ENCODE results near the gene FOXP1.

Gene FOXP1

DNA sequence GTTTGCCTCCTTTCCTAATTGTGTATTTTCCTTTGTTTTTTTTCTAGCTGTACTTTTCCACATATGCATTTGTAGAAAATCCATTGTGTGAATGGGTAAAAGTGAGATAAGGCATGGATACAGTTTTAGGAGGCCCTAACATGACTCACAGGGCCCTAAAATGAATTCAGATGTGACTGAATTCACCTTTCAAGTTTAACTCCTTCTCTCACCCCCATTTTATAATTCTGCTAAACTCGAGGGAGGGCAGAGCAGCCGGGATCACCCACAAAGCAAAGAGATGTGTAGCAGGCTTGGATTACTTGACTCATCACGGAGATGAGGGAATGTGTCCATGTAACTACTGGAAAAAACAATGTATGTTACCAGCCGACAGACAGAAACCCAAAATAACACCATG, 59.9 kb downstream of the FOXP1 start:
- Histone ChIP-seq H3K27ac (no peak overlapping the region), H3K27me3 (replicated peaks) (no peaks in the 10 kb centered on the region), H3K36me3 (replicated peaks) (no peaks in the 10 kb centered on the region), H3K4me3 (ENCODE audit: low read depth, low read length) (no peak overlapping the region)
- in situ Hi-C loops (cut with HindIII; ENCODE audit: low pct_ligation_motif_present, low sequenced_read_pairs): no loop called here
- no peak for DNase-seq
- TF ChIP-seq CTCF (IDR thresholded peaks at IDR 0.05; ENCODE audit: low read depth, low read length, missing control alignments): no peak

DNA sequence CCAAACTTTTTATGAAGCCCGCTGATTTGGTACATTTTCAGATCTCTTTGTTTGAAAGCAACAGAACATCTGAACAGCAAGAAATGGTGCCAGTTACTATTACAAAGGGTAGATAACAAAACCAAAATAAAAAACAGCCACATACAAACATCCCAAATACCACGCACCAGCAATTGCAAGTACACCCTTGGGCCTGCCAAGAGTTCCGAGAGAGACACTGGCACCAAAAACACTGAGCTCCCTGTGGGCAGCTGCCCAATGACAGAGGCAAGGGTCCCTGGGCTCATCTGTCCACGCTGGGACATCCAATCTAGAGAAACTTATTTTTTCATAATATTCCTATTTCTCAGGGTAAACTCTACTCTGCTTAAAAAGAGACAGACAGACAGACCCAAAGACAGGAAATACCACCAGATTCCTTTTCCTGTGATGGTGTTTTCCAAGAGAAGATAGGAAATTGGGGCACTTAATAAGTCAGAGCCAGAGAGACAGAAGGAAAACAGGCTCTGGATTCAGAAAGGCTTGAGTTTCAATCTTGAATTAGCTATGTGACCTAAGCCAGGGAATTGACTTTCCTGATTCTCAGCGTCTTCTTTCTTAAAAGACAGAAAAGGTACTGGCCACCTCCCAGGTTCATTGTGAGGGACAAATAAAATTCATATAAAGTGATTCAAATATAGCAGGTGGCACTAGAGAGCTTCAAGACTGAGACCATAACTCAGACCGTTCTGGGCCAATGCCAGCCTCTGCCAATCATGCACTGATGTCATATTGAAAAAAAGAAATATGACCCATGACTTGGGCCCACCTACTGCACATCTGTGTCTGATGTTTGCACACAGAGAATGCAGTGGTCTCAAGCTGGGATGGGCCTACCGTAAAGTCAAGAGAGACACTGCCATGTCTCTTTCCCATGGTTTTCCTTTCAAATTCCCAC, 61.3 kb downstream of the FOXP1 start:
- H3K27me3 ChIP-seq (replicated peaks): no peaks in the 10 kb centered on the region
- DNase-seq: no peak
- no peaks in the 10 kb centered on the region for H3K36me3 ChIP-seq (replicated peaks)
- H3K4me3 ChIP-seq (ENCODE audit: low read depth, low read length): no peak overlapping the region
- no peak overlapping the region for H3K27ac ChIP-seq
- TF ChIP-seq CTCF (IDR thresholded peaks at IDR 0.05; ENCODE audit: low read depth, low read length, missing control alignments): no peak
- in situ Hi-C loops (cut with HindIII; ENCODE audit: low pct_ligation_motif_present, low sequenced_read_pairs): no loop called here

GRCh38 chr3:71521021-71521352, 62.5 kb downstream of the FOXP1 start:
- H3K4me3 ChIP-seq (ENCODE audit: low read depth, low read length): no peak overlapping the region
- H3K27me3 ChIP-seq (replicated peaks): no peaks in the 10 kb centered on the region
- in situ Hi-C loops (cut with HindIII; ENCODE audit: low pct_ligation_motif_present, low sequenced_read_pairs): no loop called here
- no peak for DNase-seq
- no peak for TF ChIP-seq CTCF (IDR thresholded peaks at IDR 0.05; ENCODE audit: low read depth, low read length, missing control alignments)
- H3K36me3 ChIP-seq (replicated peaks): no peaks in the 10 kb centered on the region
- H3K27ac ChIP-seq: no peak overlapping the region

DNA sequence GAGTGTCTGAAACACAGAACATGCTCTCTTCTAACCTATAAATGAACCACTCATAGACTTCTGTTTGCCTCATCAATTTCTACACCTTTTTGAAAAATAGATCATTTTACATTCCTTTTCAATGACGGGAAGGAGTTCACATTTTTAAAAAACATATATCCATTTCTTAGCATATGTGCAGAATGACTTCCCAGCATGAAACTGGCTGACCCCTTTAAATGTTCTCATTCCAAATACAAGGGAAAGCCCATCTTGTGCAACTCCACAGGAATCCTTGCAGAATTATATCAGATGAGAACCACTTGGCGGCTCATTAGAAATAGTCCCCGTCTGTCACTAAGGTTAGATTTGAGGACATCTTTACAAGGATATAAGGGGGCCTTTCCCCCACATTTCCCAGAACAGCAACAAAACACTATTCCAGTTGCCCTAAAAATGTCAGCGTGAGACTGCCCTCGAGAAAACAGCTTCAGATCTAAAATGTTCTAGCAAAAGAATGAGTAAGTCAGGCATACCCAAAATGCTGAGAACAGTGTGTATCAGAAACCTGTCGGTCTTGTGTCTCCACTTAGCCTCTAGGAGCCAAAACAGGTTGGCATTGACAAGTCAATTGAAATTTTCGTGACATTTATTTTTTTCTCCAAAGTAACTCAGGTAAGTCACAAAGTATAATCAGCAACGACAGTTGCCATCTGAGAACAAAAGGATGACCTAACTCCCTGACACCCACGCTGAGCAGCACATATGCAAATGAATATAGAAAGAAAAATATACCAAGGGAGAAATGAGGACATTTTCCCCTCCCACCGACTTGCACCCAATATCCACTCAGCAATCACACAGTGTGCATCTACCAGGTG, 63.1 kb downstream of the FOXP1 start:
- peak overlapping the region; percentile 5 for H3K27ac ChIP-seq
- no peaks in the 10 kb centered on the region for H3K36me3 ChIP-seq (replicated peaks)
- in situ Hi-C loops (cut with HindIII; ENCODE audit: low pct_ligation_motif_present, low sequenced_read_pairs): no loop called here
- no peak overlapping the region for H3K4me3 ChIP-seq (ENCODE audit: low read depth, low read length)
- no peak for TF ChIP-seq CTCF (IDR thresholded peaks at IDR 0.05; ENCODE audit: low read depth, low read length, missing control alignments)
- no peaks in the 10 kb centered on the region for H3K27me3 ChIP-seq (replicated peaks)
- DNase-seq: no peak

DNA sequence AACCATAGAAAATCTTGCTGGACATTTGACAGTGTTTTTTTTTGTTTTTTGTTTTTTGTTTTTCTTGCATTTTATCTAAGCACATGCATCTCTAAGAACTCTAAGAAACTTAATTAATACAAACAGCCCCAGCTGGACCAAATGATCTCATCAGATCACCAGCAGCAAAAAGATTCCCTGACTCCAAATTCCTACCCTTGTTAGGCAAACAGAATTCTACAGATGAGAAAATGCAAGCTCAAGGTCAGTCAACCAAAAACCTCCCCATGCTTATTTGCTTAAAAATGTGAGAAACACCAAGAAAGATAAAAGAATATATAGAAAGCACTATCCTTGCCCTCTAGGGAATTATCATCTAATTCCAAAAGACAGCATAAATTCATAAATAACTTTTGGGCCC, 65.4 kb downstream of the FOXP1 start:
- no peak for TF ChIP-seq CTCF (IDR thresholded peaks at IDR 0.05; ENCODE audit: low read depth, low read length, missing control alignments)
- in situ Hi-C loops (cut with HindIII; ENCODE audit: low pct_ligation_motif_present, low sequenced_read_pairs): no loop called here
- no peak overlapping the region for H3K27ac ChIP-seq
- DNase-seq: no peak
- H3K36me3 ChIP-seq (replicated peaks): no peaks in the 10 kb centered on the region
- no peak overlapping the region for H3K4me3 ChIP-seq (ENCODE audit: low read depth, low read length)
- H3K27me3 ChIP-seq (replicated peaks): no peaks in the 10 kb centered on the region
